Measurements from ENCODE around the gene LACTB. TPM values are rescaled to one million over a fixed set of nuclear protein-coding genes. Genes with fewer than 3 reads are reported as not detected.

The LACTB gene
- polyA plus RNA-seq, 1 donor from 2014 or later, result 24.3 TPM

GRCh38 chr15:63172376-63172775, 50.7 kb downstream of the LACTB start:
- Histone ChIP-seq H3K27ac (ENCODE audit: low read length) (no peak overlapping the region), H2AFZ (ENCODE audit: low read depth, low read length) (no peak overlapping the region)

GRCh38 chr15:63172851-63173451, 51.3 kb downstream of the LACTB start:
- Histone ChIP-seq H3K4me3 (ENCODE audit: low read length) (no peak overlapping the region), H4K20me1 (ENCODE audit: insufficient read depth) (no peaks in the 10 kb centered on the region), H3K27ac (ENCODE audit: low read length) (no peak overlapping the region), H2AFZ (ENCODE audit: low read depth, low read length) (no peak overlapping the region), H3K36me3 (ENCODE audit: insufficient read depth, low read length) (no peaks in the 10 kb centered on the region), H3K9me3 (ENCODE audit: low read length) (no peaks in the 10 kb centered on the region), H3K9me2 (ENCODE audit: insufficient read depth, low read length) (no peaks in the 10 kb centered on the region), H3K79me2 (replicated peaks; ENCODE audit: insufficient read depth, low read length) (no peaks in the 10 kb centered on the region), H3F3A (ENCODE audit: insufficient read depth, low read length, poor library complexity, severe bottlenecking) (peaks cover 3% of the 10 kb centered on the region), H3K27me3 (ENCODE audit: insufficient read depth, low read depth, low read length) (no peaks in the 10 kb centered on the region), H3K9ac (ENCODE audit: low read length) (no peak overlapping the region), H3K4me2 (ENCODE audit: low read length) (no peak overlapping the region)
- no peak for TF ChIP-seq TAF1 (IDR thresholded peaks at IDR 0.05; ENCODE audit: low read depth)
- no peak for TF ChIP-seq EZH2 (IDR thresholded peaks at IDR 0.05; ENCODE audit: borderline replicate concordance, insufficient read depth, low read length, poor library complexity, severe bottlenecking)
- no peak for TF ChIP-seq REST (IDR thresholded peaks at IDR 0.05; ENCODE audit: borderline replicate concordance)
- no peak for TF ChIP-seq MXI1 (conservative IDR thresholded peaks at IDR 0.05; ENCODE audit: poor library complexity, severe bottlenecking)
- TF ChIP-seq CTCF (IDR thresholded peaks at IDR 0.05; ENCODE audit: poor library complexity, severe bottlenecking), result no peak
- TF ChIP-seq RAD21 (conservative IDR thresholded peaks at IDR 0.05), result no peak
- TF ChIP-seq EP300 (conservative IDR thresholded peaks at IDR 0.05; ENCODE audit: poor library complexity, severe bottlenecking), result no peak
- TF ChIP-seq POLR2AphosphoS5 (IDR thresholded peaks at IDR 0.05), result no peak
- no peak for TF ChIP-seq SMC3 (conservative IDR thresholded peaks at IDR 0.05; ENCODE audit: poor library complexity)

More at GRCh38 chr15:63172376-63172775, 50.7 kb downstream of the LACTB start:
- TF ChIP-seq POLR2AphosphoS5 (IDR thresholded peaks at IDR 0.05) (no peak), RAD21 (conservative IDR thresholded peaks at IDR 0.05) (no peak), EZH2 (IDR thresholded peaks at IDR 0.05; ENCODE audit: borderline replicate concordance, insufficient read depth, low read length, poor library complexity, severe bottlenecking) (no peak)
- no peak overlapping the region for H3K9ac ChIP-seq (ENCODE audit: low read length)
- H3K36me3 ChIP-seq (ENCODE audit: insufficient read depth, low read length), result no peaks in the 10 kb centered on the region
- no peaks in the 10 kb centered on the region for H3K27me3 ChIP-seq (ENCODE audit: insufficient read depth, low read depth, low read length)
- no peaks in the 10 kb centered on the region for H3K79me2 ChIP-seq (replicated peaks; ENCODE audit: insufficient read depth, low read length)
- H3K9me3 ChIP-seq (ENCODE audit: low read length), result no peaks in the 10 kb centered on the region
- no peaks in the 10 kb centered on the region for H4K20me1 ChIP-seq (ENCODE audit: insufficient read depth)
- H3K4me2 ChIP-seq (ENCODE audit: low read length), result no peak overlapping the region
- no peaks in the 10 kb centered on the region for H3K9me2 ChIP-seq (ENCODE audit: insufficient read depth, low read length)
- peaks cover 3% of the 10 kb centered on the region for H3F3A ChIP-seq (ENCODE audit: insufficient read depth, low read length, poor library complexity, severe bottlenecking)
- H3K4me3 ChIP-seq (ENCODE audit: low read length), result no peak overlapping the region
